Activated B cell treated with CpG ODN at 0.5 μM for 24 hours (primary cell): ENCODE data around the gene ARMH1. TPM values are rescaled to one million over a fixed set of nuclear protein-coding genes. Genes with fewer than 3 reads are reported as not detected.

ENCODE experiments used
- ATAC-seq: fragments of 200-7000 bp; cut with Tn5 transposase; one replicate; pipeline ENCODE4 v1.10.0; 2021; ENCODE audit warnings: low read depth, mild to moderate bottlenecking, moderate library complexity
- CTCF ChIA-PET: fragments of 350-600 bp; sonication (Branson Sonifier 250); formaldehyde crosslinking; loops from one replicate; lab custom pipeline; 2021; ENCODE audit warnings: antibody characterized with exemption; lab: Charles Lee
- POLR2A ChIA-PET: fragments of 350-600 bp; sonication (Branson Sonifier 250); formaldehyde crosslinking; loops from one replicate; lab custom pipeline; 2021; ENCODE audit warnings: antibody characterized with exemption; lab: Charles Lee
- DNase-seq: peaks from one replicate; pipeline ENCODE4 v3.0.0; 2022
- H3K27ac Mint-ChIP-seq: one replicate; pipeline ENCODE4 v1.8.0; 2020; ENCODE audit warnings: mixed read lengths
- H3K27me3 Mint-ChIP-seq: one replicate; pipeline ENCODE4 v1.8.0; 2021; ENCODE audit warnings: mixed read lengths
- H3K36me3 Mint-ChIP-seq: one replicate; pipeline ENCODE4 v1.8.0; 2021; ENCODE audit warnings: low read depth, mixed read lengths
- H3K4me1 Mint-ChIP-seq: one replicate; pipeline ENCODE4 v1.8.0; 2021; ENCODE audit warnings: mixed read lengths
- H3K4me3 Mint-ChIP-seq: one replicate; pipeline ENCODE4 v1.8.0; 2020; ENCODE audit warnings: mild to moderate bottlenecking, mixed read lengths
- H3K9me3 Mint-ChIP-seq: one replicate; pipeline ENCODE4 v1.8.0; 2020; ENCODE audit warnings: mixed read lengths
- CTCF ChIP-seq: fragments of 200-600 bp; IDR thresholded peaks from one replicate; pipeline ENCODE4 v1.8.0; 2022; ENCODE audit warnings: antibody characterized with exemption, mild to moderate bottlenecking
- intact Hi-C: fragments of 100-400 bp; cut with micrococcal nuclease; formaldehyde crosslinking; loops from one replicate; pipeline ENCODE4 v1.15.1; 2024
- total RNA-seq: library from RNA; stranded (reverse); gene quantifications from 2 replicates; pipeline ENCODE4 v1.2.3, GENCODE V29; 2022

The ARMH1 gene
- total RNA-seq, result 18.1 and 19.9 TPM in 2 replicates

- ChIA-PET POLR2A (interaction anchor here (0.6 to 5.5 kb wide), 28 partner anchors 9 to 1138 kb away, joined by 3 to 89 read pairs (median 5); partner anchors contain the start of genes BTBD19, DMAP1, DPH2 and EIF2B3), CTCF (interaction anchor here (0.7 to 3.3 kb wide), 7 partner anchors 9 to 56 kb away, joined by 3 to 11 read pairs (median 3); partner anchors contain the start of gene RNU5D-1)
- H3K36me3 Mint-ChIP-seq, result peaks cover 5% of the 10 kb centered on the region
- peaks cover 32% of the 10 kb centered on the region for H3K4me1 Mint-ChIP-seq
- DNase-seq (peak; percentile 98), ATAC-seq (peak; percentile 90)
- H3K27me3 Mint-ChIP-seq, result no peaks in the 10 kb centered on the region
- peak within 1 kb of the TSS; percentile 87 for H3K4me3 Mint-ChIP-seq
- TF ChIP-seq CTCF, result no peak
- H3K9me3 Mint-ChIP-seq, result no peaks in the 10 kb centered on the region
- peak within 1 kb of the TSS; percentile 93 for H3K27ac Mint-ChIP-seq
- intact Hi-C loops, result loop anchor here (1.0 to 5.0 kb wide), 11 partner anchors 24 to 1078 kb away; partner anchors contain the start of genes DMAP1, GPBP1L1, IPP and KIF2C
These were observed at the start of gene ARMH1, which contains the start of gene TMEM53 for GRCh38 chr1:44674113-44675000. Gene ARMH1 (plus strand): TSS chr1:44674714. CDS start chr1:44689698, 14,984 bp downstream. Gene TMEM53 (minus strand): TSS chr1:44674481. CDS start chr1:44674391, 90 bp downstream.

GRCh38 chr1:44625348-44625747 lies 49.2 kb upstream of the ARMH1 start:
- ChIA-PET CTCF (no interaction called here), POLR2A (no interaction called here)
- DNase-seq (no peak), ATAC-seq (no peak)
- H3K4me1 Mint-ChIP-seq, result no peaks in the 10 kb centered on the region
- no peaks in the 10 kb centered on the region for H3K36me3 Mint-ChIP-seq
- H3K9me3 Mint-ChIP-seq, result no peaks in the 10 kb centered on the region
- H3K27me3 Mint-ChIP-seq, result no peaks in the 10 kb centered on the region
- H3K4me3 Mint-ChIP-seq, result no peak overlapping the region
- TF ChIP-seq CTCF, result no peak
- intact Hi-C loops, result no loop called here
- H3K27ac Mint-ChIP-seq, result no peak overlapping the region

GRCh38 chr1:44628962-44629756 lies 45.4 kb upstream of the ARMH1 start:
- Mint-ChIP-seq H3K27me3 (no peaks in the 10 kb centered on the region), H3K27ac (no peak overlapping the region), H3K9me3 (no peaks in the 10 kb centered on the region), H3K36me3 (peaks cover 11% of the 10 kb centered on the region), H3K4me3 (no peak overlapping the region), H3K4me1 (peaks cover 31% of the 10 kb centered on the region)
- DNase-seq (no peak), ATAC-seq (no peak)
- ChIA-PET POLR2A (interaction anchor here (1.0 kb wide), 1 partner anchor 92 kb away, joined by 3 read pairs; no protein-coding TSS in a partner anchor), CTCF (interaction anchor here (2.7 kb wide), 1 partner anchor 24 kb away, joined by 7 read pairs; no protein-coding TSS in a partner anchor)
- TF ChIP-seq CTCF, result no peak
- intact Hi-C loops, result no loop called here

GRCh38 chr1:44630116-44630515 lies 44.4 kb upstream of the ARMH1 start:
- H3K9me3 Mint-ChIP-seq, result no peaks in the 10 kb centered on the region
- intact Hi-C loops, result loop anchor here (5.0 to 10.0 kb wide), 2 partner anchors 635 to 1617 kb away; partner anchors contain the start of genes CCDC24 and RAD54L
- CTCF ChIA-PET, result interaction anchor here (2.7 kb wide), 1 partner anchor 23 kb away, joined by 7 read pairs; no protein-coding TSS in a partner anchor

More at GRCh38 chr1:44630116-44630515, 44.4 kb upstream of the ARMH1 start:
- H3K4me1 Mint-ChIP-seq, result peaks cover 38% of the 10 kb centered on the region
- ATAC-seq (no peak), DNase-seq (no peak)
- TF ChIP-seq CTCF, result no peak
- H3K4me3 Mint-ChIP-seq, result peak overlapping the region; percentile 91
- POLR2A ChIA-PET, result interaction anchor here (1.0 to 3.0 kb wide), 2 partner anchors 91 to 92 kb away, joined by 3 to 35 read pairs; no protein-coding TSS in a partner anchor
- H3K36me3 Mint-ChIP-seq, result peaks cover 20% of the 10 kb centered on the region
- no peaks in the 10 kb centered on the region for H3K27me3 Mint-ChIP-seq
- H3K27ac Mint-ChIP-seq, result no peak overlapping the region
